NCI-H2107 treated with DMSO at 0.1 percent for 48 hours (cell line): ENCODE data around the gene RFT1.

ENCODE experiments used
- DNase-seq: peaks from one replicate; lab custom pipeline; 2025; ENCODE audit not compliant: unreplicated experiment; lab: John Stamatoyannopoulos, UW

Gene RFT1

GRCh38 chr3:53130179-53131061, at the start of gene RFT1:
TSS of gene RFT1 (minus strand) at chr3:53130435. CDS start at chr3:53130400, 35 bp downstream.
- peak; percentile 65 for DNase-seq

- DNase-seq, result no peak
Measured at GRCh38 chr3:53179580-53179979, 49.3 kb upstream of the RFT1 start.

GRCh38 chr3:53178246-53178645, 48.0 kb upstream of the RFT1 start:
- no peak for DNase-seq

- DNase-seq, result no peak
Measured at GRCh38 chr3:53175613-53176540, 45.6 kb upstream of the RFT1 start.

GRCh38 chr3:53174346-53175250, 44.4 kb upstream of the RFT1 start:
- DNase-seq, result no peak

GRCh38 chr3:53173107-53173506, 42.9 kb upstream of the RFT1 start:
- no peak for DNase-seq

- DNase-seq, result no peak
Measured at GRCh38 chr3:53171827-53172505, 41.7 kb upstream of the RFT1 start.

GRCh38 chr3:53171064-53171418, 40.8 kb upstream of the RFT1 start:
- no peak for DNase-seq

- DNase-seq, result no peak
Measured at GRCh38 chr3:53170325-53171063, 40.3 kb upstream of the RFT1 start.

GRCh38 chr3:53169832-53170324, 39.6 kb upstream of the RFT1 start:
- no peak for DNase-seq

GRCh38 chr3:53169045-53169831, 39.0 kb upstream of the RFT1 start:
- DNase-seq, result no peak

- no peak for DNase-seq
Measured at GRCh38 chr3:53168175-53168923, 38.1 kb upstream of the RFT1 start.

- no peak for DNase-seq
Measured at GRCh38 chr3:53167418-53168174, 37.4 kb upstream of the RFT1 start.

- no peak for DNase-seq
Measured at GRCh38 chr3:53166781-53167291, 36.6 kb upstream of the RFT1 start.

GRCh38 chr3:53166206-53166605, 36.0 kb upstream of the RFT1 start:
- no peak for DNase-seq

GRCh38 chr3:53164911-53165310, 34.7 kb upstream of the RFT1 start:
- no peak for DNase-seq
